Subcutaneous adipose tissue (tissue), 4 donors: ENCODE measurements around the gene FAM177A1. TPM values are rescaled to one million over a fixed set of nuclear protein-coding genes. Genes with fewer than 3 reads are reported as not detected.

Experiments used
- total RNA-seq, 4 donors: library from RNA; depleted of rRNA; stranded (reverse); fragments of >200 nt; gene quantifications; one replicate each; pipeline ENCODE4 v1.1.0, GENCODE V29; 2016
- TF ChIP-seq, protein P1 (sequence below): fragments of 450-650 bp; IDR thresholded peaks from one replicate; pipeline ENCODE4 v1.5.1; 2016; ENCODE audit warnings: low read depth, mild to moderate bottlenecking, control low read depth, antibody characterized with exemption, moderate library complexity

Gene FAM177A1
- total RNA-seq, 4 donors from 2014 or later, result 23.3 to 58.6 (median 40.5) TPM

GRCh38 chr14:35112641-35113040 is 66.6 kb downstream of the FAM177A1 start:
- TF ChIP-seq, protein P1, sequence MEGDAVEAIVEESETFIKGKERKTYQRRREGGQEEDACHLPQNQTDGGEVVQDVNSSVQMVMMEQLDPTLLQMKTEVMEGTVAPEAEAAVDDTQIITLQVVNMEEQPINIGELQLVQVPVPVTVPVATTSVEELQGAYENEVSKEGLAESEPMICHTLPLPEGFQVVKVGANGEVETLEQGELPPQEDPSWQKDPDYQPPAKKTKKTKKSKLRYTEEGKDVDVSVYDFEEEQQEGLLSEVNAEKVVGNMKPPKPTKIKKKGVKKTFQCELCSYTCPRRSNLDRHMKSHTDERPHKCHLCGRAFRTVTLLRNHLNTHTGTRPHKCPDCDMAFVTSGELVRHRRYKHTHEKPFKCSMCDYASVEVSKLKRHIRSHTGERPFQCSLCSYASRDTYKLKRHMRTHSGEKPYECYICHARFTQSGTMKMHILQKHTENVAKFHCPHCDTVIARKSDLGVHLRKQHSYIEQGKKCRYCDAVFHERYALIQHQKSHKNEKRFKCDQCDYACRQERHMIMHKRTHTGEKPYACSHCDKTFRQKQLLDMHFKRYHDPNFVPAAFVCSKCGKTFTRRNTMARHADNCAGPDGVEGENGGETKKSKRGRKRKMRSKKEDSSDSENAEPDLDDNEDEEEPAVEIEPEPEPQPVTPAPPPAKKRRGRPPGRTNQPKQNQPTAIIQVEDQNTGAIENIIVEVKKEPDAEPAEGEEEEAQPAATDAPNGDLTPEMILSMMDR, result no peak

- TF ChIP-seq, protein P1, result no peak
Observed at GRCh38 chr14:35113308-35113950, 67.4 kb downstream of the FAM177A1 start.

DNA sequence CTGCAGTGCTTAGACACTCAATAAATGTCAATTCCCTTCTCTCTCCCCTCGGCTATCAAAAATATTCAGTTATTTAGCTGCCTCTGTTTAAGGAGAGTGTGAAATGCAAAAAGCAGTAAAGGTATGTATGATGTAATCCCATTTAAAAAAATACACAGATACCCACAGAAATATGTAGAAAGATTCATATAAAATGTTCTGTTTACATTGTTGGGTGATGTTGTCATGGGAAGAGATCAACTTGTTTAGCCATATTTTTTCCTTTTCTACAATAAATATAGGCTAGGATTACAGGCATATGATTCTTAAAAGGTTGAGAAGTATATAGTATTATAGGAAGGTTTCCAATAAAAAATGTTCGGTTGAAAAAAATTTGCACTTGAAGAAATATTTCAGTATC is 68.0 kb downstream of the FAM177A1 start:
- TF ChIP-seq, protein P1, result no peak

DNA sequence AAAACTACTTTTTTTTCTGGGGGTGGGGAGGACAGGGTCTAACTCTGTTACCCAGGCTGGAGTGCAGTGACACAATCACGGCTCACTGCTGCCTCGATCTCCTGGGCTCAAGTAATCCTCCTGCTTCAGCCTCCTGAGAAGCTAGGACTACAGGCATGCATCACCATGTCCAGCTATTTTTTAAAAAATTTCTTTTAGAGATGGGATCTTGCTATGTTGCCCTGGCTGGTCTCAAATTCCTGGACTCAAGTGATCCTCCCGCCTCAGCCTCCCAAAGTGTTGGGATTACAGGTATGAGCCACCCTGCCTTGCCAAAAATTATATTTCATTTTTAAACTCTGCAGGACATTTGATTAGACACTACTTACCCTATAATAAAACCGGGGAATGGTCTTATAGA is 70.2 kb downstream of the FAM177A1 start:
- TF ChIP-seq, protein P1, result no peak

- TF ChIP-seq, protein P1, result no peak
Observed at GRCh38 chr14:35117112-35117511, 71.0 kb downstream of the FAM177A1 start.

- TF ChIP-seq, protein P1, result no peak
Observed at GRCh38 chr14:35121026-35121886, 75.2 kb downstream of the FAM177A1 start.
